Retinal pigment epithelial cell (primary cell): ENCODE data around the gene AKR1B15.
A peak's percentile ranks its signal among the peaks of the same experiment; 100 is the strongest.

Experiments used
- DNase-seq: peaks from one replicate; pipeline ENCODE4 v3.0.0-alpha.2; 2010; ENCODE audit warnings: low read depth
- H3K4me3 ChIP-seq: 2 replicates; pipeline ENCODE4 v1.5.1; 2011; ENCODE audit warnings: mild to moderate bottlenecking, low read length, control low read depth, moderate library complexity
- CTCF ChIP-seq: conservative IDR thresholded peaks from 2 replicates; pipeline ENCODE4 v1.5.1; 2011; ENCODE audit warnings: low read depth, low read length, control low read depth, inconsistent platforms

Gene AKR1B15

DNA sequence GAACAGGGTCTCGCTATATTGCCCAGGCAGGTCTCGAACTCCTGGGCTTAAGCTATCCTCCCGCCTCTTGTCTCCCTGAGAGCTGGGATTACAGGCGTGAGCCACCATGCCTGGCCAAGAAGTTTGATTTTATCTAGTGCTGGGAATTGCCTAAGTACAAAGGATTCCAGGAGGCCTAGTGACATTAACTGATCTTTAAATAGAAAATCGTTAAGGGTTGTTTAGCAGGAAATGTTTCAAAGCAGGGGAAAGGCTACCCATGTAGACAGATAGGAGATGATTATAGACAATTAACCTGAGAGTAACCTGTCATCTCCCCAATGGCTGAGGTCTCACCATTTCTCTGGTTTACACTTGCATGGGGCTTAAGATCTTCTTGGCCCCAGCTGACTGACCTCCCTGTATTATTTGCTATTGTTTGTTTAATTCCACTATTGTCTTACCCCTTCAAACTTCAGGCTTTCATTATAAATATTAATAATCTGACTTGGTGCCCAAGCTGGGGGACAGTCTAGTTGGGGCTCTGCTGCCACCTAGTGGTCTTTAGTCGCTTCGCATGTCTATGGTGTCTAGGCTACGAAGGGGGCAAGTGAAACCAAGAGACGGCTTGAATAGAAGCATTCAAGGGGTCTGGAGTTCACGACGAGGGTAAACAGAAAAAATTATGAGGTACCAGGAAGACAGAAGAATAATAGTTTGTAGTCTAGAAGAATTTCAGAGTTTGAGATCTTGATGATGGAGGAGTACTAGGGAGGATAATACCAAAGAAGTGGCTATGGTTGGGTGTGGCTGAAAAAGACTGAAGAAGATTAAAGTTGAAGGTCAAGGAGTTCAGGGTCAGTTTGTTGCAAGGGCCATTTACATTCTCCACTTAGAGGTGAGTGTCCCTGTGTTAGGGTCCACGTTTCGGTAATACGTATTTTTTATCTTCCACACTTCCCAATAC, 57.3 kb downstream of the AKR1B15 start:
- H3K4me3 ChIP-seq: no peak overlapping the region
- TF ChIP-seq CTCF: peak; percentile 91
- DNase-seq: no peak

GRCh38 chr7:134611611-134612151, 62.8 kb downstream of the AKR1B15 start:
- no peak for TF ChIP-seq CTCF

DNA sequence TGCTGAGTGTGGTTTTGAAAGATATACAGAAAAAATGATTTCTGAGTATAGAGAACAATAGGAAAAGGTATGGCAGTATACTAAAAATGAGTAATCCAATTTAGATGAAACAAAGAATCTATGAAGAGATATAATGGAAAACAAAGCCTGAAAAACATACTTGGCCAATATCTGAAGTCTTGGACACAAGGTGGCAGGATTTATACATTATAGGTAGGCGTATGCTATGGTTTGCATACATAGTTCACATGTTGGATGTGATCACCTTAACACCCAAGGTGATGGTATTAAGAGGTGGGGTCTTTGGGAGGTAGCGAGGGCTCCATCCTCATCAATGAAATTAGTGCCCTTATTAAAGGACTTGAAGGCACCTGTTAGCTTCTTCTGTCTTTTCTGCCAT, 63.3 kb downstream of the AKR1B15 start:
- H3K4me3 ChIP-seq: no peak overlapping the region
- no peak for TF ChIP-seq CTCF
- no peak for DNase-seq

More at GRCh38 chr7:134611611-134612151, 62.8 kb downstream of the AKR1B15 start:
- H3K4me3 ChIP-seq: no peak overlapping the region
- DNase-seq: no peak

DNA sequence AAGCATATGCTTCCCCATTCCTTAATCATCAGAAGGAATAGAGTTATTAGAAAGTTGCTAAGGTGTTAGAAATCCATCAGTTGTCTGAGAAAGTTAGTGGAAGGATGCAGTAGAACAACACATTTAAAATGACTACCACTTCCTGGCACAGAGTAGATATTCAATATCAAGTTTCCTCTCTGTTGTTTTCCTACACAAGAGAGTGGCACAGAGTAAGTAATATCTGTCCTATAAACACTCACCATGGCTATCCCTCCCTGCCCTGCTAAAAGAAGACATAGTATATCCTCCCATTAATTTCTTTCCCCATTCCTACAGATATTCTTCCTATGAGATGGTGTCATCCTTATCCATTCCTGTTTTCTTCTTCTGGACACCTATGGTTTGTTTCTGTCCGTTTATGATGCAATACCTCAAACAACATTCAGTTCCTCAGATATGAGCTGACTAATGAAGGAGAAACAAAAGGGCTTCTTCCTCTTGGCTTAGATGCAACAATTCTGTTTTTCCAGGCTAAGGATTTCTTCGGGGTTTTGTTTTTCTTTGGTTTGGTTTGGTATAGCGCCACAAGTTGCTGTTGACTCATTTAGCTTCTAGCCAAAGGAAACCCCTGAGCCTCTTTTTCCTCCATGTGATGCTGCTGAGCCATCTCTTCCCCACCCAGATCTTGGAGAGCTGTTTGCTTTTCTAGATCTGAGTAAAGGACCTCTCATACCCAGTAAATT, 64.9 kb downstream of the AKR1B15 start:
- peak; percentile 68 for DNase-seq
- no peak for TF ChIP-seq CTCF
- no peak overlapping the region for H3K4me3 ChIP-seq

DNA sequence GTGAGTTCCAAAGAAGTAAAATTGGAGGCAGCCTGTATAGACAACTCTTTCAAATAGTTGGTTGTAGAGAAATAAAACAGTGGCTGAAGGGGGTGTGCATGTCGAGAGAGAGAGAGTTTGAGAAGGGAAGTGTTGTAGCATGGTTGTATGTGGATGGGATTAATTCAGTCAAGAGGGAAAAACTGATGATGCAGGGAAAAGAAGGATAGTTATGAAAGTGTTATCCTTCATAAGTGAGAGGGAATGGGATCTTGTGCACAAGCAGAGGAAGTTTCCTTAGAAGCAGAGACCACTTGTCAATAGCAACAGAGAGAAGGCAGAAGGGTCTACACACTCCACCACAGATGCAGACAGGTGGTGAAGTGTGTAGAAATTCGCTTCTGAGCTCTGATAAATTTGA, 67.7 kb downstream of the AKR1B15 start:
- TF ChIP-seq CTCF: no peak
- DNase-seq: no peak

DNA sequence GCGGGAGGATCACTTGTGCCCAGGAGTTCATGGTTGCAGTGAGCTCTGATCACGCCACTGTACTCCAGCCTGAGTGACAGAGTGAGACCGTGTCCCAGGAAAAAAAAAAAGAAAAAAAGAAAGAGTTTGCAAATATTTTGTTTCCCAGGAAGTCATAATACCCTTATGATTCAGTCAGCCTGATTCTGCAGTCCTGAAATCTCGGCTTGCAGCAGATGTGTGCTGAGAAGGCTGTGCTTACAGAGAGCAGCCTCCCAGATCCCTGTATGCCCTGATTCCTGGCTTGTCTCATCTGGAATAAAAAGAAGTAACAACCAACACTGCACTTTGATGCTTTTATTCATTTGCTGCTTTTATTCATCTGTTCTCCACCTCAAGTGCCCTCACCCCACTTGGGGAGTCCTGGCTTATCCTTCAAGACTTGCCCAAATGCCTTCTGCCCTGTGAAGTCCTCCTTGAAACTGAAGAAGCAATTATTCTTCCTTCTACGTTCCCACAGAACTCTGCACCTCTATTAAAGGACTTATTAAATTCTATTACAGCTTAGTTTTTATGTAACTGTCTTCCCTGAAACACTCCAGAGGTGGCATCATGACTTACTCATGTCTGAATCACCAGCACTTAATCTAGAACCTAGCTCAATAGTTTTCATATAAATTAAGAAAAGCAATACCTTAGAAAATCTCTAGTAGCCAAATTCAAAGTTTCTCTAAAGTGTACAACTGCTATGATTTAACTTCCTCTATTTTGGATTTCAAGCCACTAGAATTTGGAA, 70.0 kb downstream of the AKR1B15 start:
- TF ChIP-seq CTCF: no peak
- H3K4me3 ChIP-seq: no peak overlapping the region
- DNase-seq: no peak

More for the DNA sequence above, 67.7 kb downstream of the AKR1B15 start:
- H3K4me3 ChIP-seq: no peak overlapping the region
